GM13977 (cell line): Measurements from ENCODE around the gene FLYWCH2.

Experiments
- DNase-seq: peaks from one replicate; pipeline ENCODE4 v3.0.0; 2012; ENCODE audit warnings: low spot score
- in situ Hi-C: fragments of 300-500 bp; cut with MboI; formaldehyde crosslinking; loops from one replicate; pipeline ENCODE4 v1.12.0; 2022; ENCODE audit warnings: low sequenced_read_pairs, low pct_unique_long_range_greater_than_20kb, mixed read lengths, inconsistent platforms; ENCODE audit not compliant: unreplicated experiment
- TF ChIP-seq, protein P1 (sequence below): IDR thresholded peaks from 2 replicates; pipeline ENCODE4 v1.5.1; 2012; ENCODE audit warnings: mild to moderate bottlenecking, control low read depth; ENCODE audit not compliant: insufficient read depth; ENCODE audit errors: extremely low read depth, missing control alignments

FLYWCH2 gene

DNA sequence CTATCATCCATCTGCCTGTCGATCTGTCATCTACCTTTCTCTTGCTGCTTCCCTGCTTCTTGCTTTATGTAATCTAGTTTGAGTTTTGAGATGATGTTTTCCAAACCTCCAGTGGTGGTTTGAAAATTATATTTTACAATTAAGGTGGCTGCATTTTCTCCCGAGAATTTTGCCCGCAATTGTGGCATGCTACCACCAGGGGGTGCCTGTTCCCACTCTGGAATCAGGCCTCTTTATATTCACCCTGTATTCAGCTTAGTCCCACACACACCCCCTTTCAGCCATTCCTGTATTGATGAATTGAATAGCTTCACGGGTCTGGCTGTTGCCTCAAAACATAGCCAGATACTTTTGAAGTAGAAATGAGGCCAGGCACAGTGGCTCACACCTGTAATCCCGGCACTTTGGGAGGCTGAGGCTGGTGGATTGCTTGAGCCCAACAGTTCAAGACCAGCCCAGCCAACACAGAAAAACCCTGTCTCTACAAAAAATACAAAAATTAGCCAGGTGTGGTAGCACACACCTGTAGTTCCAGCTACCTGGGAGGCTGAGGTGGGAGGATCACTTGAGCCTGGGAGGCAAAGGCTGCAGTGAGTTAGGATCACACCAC, 28.2 kb upstream of the FLYWCH2 start:
- TF ChIP-seq, protein P1, sequence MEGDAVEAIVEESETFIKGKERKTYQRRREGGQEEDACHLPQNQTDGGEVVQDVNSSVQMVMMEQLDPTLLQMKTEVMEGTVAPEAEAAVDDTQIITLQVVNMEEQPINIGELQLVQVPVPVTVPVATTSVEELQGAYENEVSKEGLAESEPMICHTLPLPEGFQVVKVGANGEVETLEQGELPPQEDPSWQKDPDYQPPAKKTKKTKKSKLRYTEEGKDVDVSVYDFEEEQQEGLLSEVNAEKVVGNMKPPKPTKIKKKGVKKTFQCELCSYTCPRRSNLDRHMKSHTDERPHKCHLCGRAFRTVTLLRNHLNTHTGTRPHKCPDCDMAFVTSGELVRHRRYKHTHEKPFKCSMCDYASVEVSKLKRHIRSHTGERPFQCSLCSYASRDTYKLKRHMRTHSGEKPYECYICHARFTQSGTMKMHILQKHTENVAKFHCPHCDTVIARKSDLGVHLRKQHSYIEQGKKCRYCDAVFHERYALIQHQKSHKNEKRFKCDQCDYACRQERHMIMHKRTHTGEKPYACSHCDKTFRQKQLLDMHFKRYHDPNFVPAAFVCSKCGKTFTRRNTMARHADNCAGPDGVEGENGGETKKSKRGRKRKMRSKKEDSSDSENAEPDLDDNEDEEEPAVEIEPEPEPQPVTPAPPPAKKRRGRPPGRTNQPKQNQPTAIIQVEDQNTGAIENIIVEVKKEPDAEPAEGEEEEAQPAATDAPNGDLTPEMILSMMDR: peak; percentile 36
- DNase-seq: peak; percentile 41
- in situ Hi-C loops: no loop called here

DNA sequence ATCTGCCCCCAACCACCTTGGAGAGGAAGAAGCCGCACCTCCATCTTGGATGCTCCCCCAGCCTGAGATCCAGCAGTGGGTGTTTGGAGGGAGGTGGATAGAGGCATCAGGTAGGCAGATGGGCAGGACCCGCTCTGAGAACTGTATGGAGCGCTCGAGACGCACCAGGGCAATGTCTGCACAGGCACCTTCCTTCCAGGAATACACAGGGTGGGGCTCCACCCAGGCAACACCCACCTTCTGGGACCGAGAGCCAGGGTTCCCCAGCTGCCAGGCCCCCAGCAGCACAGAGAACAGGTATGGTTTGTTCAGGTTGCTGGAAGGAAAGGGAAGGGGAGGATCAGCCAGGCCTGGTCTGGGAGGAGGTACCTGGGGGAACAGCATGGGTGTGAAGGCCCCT, 27.5 kb upstream of the FLYWCH2 start:
- peak; percentile 19 for DNase-seq
- in situ Hi-C loops: no loop called here
- TF ChIP-seq, protein P1: no peak

DNA sequence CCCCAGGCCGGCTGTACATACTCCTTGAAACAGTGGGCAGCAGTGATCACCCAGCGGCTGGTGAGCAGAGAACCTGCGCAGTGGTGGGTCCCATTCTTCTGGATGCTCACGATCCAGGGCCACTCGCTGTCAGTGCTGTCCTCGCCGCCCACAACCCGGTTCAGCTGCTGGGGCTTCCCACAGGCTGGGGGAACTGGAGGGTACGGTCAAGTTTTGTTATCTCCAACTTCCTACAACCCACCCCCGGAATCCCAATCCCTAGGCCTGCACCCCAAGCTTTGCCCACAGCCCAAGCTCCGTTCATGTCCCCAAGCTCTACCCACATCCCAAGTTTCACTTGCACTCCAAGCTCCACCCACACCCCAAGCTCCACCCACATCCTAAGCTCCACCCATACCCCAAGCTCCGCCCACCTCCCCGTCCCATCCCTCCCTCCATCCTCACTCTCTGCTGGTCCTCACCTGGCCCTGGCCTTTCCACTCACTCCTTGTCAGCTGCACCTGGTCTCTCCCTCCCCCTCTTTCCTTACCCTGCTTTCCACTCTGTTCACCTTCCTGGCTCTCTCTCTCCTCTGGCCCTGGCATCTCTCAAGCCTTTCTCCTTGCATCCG, 26.8 kb upstream of the FLYWCH2 start:
- TF ChIP-seq, protein P1: no peak
- peak; percentile 39 for DNase-seq
- in situ Hi-C loops: no loop called here

DNA sequence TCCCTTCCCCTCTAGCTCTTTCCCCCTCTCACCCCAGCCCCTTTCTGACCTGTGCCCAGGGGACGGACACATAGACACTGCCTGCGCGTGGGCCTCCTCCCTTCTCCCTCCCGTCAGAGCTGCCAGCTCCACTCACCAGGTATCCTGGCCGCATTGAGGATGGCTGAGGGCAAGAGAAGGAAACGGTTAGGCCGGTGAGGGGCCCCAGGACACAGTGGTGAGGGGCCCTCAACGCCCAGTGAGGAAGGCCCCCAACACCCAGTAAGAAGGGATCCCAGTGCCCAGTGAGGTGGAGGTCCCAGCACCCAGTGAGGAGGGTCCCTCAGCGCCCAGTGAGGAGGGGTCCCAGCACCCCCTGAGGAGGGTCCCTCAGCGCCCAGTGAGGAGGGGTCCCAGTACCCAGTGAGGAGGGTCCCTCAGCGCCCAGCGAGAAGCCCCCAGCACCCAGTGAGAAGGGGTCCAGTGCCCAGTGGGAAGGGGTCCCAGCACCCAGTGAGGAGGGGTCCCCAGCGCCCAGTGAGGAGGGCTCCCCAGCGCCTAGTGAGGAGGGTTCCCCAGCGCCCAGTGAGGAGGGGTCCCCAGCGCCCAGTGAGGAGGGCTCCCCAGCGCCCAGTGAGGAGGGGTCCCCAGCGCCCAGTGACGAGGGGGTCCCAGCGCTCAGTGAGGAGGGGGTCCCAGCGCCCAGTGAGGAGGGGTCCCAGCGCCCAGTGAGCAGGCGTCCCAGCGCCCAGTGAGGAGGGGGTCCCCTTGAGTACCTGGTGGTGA, 26.1 kb upstream of the FLYWCH2 start:
- no peak for DNase-seq

DNA sequence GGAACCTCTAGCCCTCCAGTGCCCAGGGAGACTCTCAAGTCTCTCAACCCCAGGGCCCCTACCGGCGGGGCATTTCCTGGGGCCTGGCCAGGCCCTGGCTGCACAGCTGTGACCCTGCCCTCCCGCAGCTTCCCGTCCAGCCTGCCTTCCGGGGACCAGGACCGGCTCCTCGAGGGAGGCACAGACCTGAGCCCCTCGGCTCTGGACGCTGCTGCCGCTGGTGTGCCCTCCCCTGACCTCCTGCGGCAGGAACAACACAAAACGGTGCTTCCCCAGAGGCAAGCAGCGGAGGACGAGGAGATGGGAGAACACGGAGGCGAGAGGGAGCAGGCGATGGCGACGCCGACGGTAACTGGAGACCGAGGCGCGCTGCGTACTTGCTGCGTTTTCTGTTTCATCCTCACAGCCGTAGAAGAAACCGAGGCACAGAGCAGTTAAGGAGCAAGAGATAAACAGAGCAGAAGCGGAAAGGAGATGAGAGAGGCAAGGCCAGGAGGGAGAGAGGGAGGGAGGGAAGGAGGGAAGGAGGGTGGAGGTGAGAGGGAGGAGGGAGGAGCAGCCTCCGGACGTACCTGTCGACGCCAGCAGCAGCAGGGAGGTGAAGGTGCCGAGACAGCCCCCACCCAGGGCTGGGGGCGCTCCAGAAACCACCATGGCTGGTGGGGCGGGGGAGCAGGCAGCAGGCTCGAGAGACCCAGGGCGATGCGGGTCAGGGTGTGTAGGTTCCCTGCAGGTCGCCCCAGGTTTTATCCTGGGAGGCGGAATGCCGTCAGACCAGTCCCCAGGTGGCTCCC, 25.4 kb upstream of the FLYWCH2 start, which contains the start of gene PRSS22:
TSS of gene PRSS22 (minus strand) at position 720 of the 794 bp plus-strand sequence. CDS start at position 654, 66 bp downstream.
- in situ Hi-C loops: no loop called here
- peak; percentile 23 for DNase-seq
- TF ChIP-seq, protein P1: no peak

More for the DNA sequence above, 26.1 kb upstream of the FLYWCH2 start:
- in situ Hi-C loops: no loop called here
- TF ChIP-seq, protein P1: no peak
